ENCODE data around the gene AGRN. TPM values are rescaled to one million over a fixed set of nuclear protein-coding genes. Genes with fewer than 3 reads are reported as not detected.

The AGRN gene
- total RNA-seq, 3 donors from 2014 or later (not counting 1 experiment from before 2014, with no cell fraction given): 4.1 to 5.0 (median 4.6) TPM

- no peak overlapping the region for H3K27ac Mint-ChIP-seq
- intact Hi-C loops (cut with micrococcal nuclease): no loop called here
- no peaks in the 10 kb centered on the region for H3K36me3 ChIP-seq (ENCODE audit: control insufficient read depth, insufficient read depth, low read length)
- ATAC-seq (no peak), DNase-seq (peak in 1 of 2 donors; percentile 44)
- no peak overlapping the region for H3K27ac ChIP-seq (ENCODE audit: low read length)
- peak overlapping the region; percentile 52 for H3K4me3 Mint-ChIP-seq
- peaks cover 7 to 9% of the 10 kb centered on the region in 2 donors for H3K27me3 Mint-ChIP-seq (ENCODE audit: low read depth in 2 of 2)
- no peak overlapping the region for H3K4me3 ChIP-seq (ENCODE audit: low read length)
- H3K4me1 Mint-ChIP-seq: peaks cover 0 to 19% of the 10 kb centered on the region in 2 donors
- H3K4me1 ChIP-seq (ENCODE audit: control insufficient read depth, insufficient read depth, low read length): peaks cover 25% of the 10 kb centered on the region
- TF ChIP-seq CTCF (IDR thresholded peaks at IDR 0.05): no peak
- 89% methylated on average over 10 of the region's 10 CpGs for WGBS (ENCODE audit: insufficient coverage)
- peaks cover 6% of the 10 kb centered on the region for H3K27me3 ChIP-seq (ENCODE audit: control insufficient read depth, insufficient read depth, low read length)
- H3K9me3 Mint-ChIP-seq: no peaks in the 10 kb centered on the region
- no peaks in the 10 kb centered on the region for H3K36me3 Mint-ChIP-seq
- H3K9me3 ChIP-seq (ENCODE audit: control insufficient read depth, insufficient read depth, low read length): no peaks in the 10 kb centered on the region
These were observed 22.9 kb downstream of the AGRN start for GRCh38 chr1:1042835-1043234.

- H3K9me3 ChIP-seq (ENCODE audit: control insufficient read depth, insufficient read depth, low read length): no peaks in the 10 kb centered on the region
- no peaks in the 10 kb centered on the region for H3K36me3 ChIP-seq (ENCODE audit: control insufficient read depth, insufficient read depth, low read length)
- H3K4me1 ChIP-seq (ENCODE audit: control insufficient read depth, insufficient read depth, low read length): peaks cover 22% of the 10 kb centered on the region
- ATAC-seq (no peak), DNase-seq (no peak)
- Mint-ChIP-seq H3K9me3 (no peaks in the 10 kb centered on the region), H3K4me3 (no peak overlapping the region), H3K4me1 (peaks cover 0 to 19% of the 10 kb centered on the region in 2 donors), H3K27ac (no peak overlapping the region), H3K27me3 (ENCODE audit: low read depth in 2 of 2) (peaks cover 5 to 7% of the 10 kb centered on the region in 2 donors), H3K36me3 (no peaks in the 10 kb centered on the region)
- intact Hi-C loops (cut with micrococcal nuclease): no loop called here
- TF ChIP-seq CTCF (IDR thresholded peaks at IDR 0.05): no peak
- no peak overlapping the region for H3K27ac ChIP-seq (ENCODE audit: low read length)
- peaks cover 2% of the 10 kb centered on the region for H3K27me3 ChIP-seq (ENCODE audit: control insufficient read depth, insufficient read depth, low read length)
- 95% methylated on average over 26 of the region's 27 CpGs for WGBS (ENCODE audit: insufficient coverage)
- no peak overlapping the region for H3K4me3 ChIP-seq (ENCODE audit: low read length)
These were observed 23.5 kb downstream of the AGRN start for GRCh38 chr1:1043411-1043810.

- Mint-ChIP-seq H3K27ac (no peak overlapping the region), H3K36me3 (no peaks in the 10 kb centered on the region), H3K9me3 (no peaks in the 10 kb centered on the region), H3K27me3 (ENCODE audit: low read depth in 2 of 2) (peaks cover 0 to 2% of the 10 kb centered on the region in 2 donors), H3K4me1 (peaks cover 0 to 13% of the 10 kb centered on the region in 2 donors), H3K4me3 (no peak overlapping the region)
- 96% methylated on average over 33 of the region's 33 CpGs for WGBS (ENCODE audit: insufficient coverage)
- ATAC-seq (no peak), DNase-seq (no peak)
- intact Hi-C loops (cut with micrococcal nuclease): no loop called here
- TF ChIP-seq CTCF (IDR thresholded peaks at IDR 0.05): no peak
- Histone ChIP-seq H3K36me3 (ENCODE audit: control insufficient read depth, insufficient read depth, low read length) (no peaks in the 10 kb centered on the region), H3K27me3 (ENCODE audit: control insufficient read depth, insufficient read depth, low read length) (peaks cover 2% of the 10 kb centered on the region), H3K27ac (ENCODE audit: low read length) (no peak overlapping the region), H3K9me3 (ENCODE audit: control insufficient read depth, insufficient read depth, low read length) (no peaks in the 10 kb centered on the region), H3K4me1 (ENCODE audit: control insufficient read depth, insufficient read depth, low read length) (peaks cover 17% of the 10 kb centered on the region), H3K4me3 (ENCODE audit: low read length) (no peak overlapping the region)
These were observed 24.0 kb downstream of the AGRN start for GRCh38 chr1:1043921-1044320.

- Histone ChIP-seq H3K27me3 (ENCODE audit: control insufficient read depth, insufficient read depth, low read length) (no peaks in the 10 kb centered on the region), H3K9me3 (ENCODE audit: control insufficient read depth, insufficient read depth, low read length) (no peaks in the 10 kb centered on the region), H3K4me1 (ENCODE audit: control insufficient read depth, insufficient read depth, low read length) (peaks cover 11% of the 10 kb centered on the region), H3K36me3 (ENCODE audit: control insufficient read depth, insufficient read depth, low read length) (no peaks in the 10 kb centered on the region), H3K4me3 (ENCODE audit: low read length) (no peak overlapping the region), H3K27ac (ENCODE audit: low read length) (no peak overlapping the region)
- H3K36me3 Mint-ChIP-seq: no peaks in the 10 kb centered on the region
- no peak for TF ChIP-seq CTCF (IDR thresholded peaks at IDR 0.05)
- H3K4me1 Mint-ChIP-seq: peaks cover 0 to 7% of the 10 kb centered on the region in 2 donors
- H3K27me3 Mint-ChIP-seq (ENCODE audit: low read depth in 2 of 2): no peaks in the 10 kb centered on the region
- DNase-seq (peak in 1 of 2 donors; percentile 50), ATAC-seq (no peak)
- H3K27ac Mint-ChIP-seq: no peak overlapping the region
- intact Hi-C loops (cut with micrococcal nuclease): no loop called here
- no peak overlapping the region for H3K4me3 Mint-ChIP-seq
- H3K9me3 Mint-ChIP-seq: no peaks in the 10 kb centered on the region
- 92% methylated on average over 34 of the region's 34 CpGs for whole genome bisulfite sequencing (ENCODE audit: insufficient coverage)
These were observed 24.6 kb downstream of the AGRN start for GRCh38 chr1:1044455-1045078.
